ENCODE results near the gene CNTRL.

The CNTRL gene

DNA sequence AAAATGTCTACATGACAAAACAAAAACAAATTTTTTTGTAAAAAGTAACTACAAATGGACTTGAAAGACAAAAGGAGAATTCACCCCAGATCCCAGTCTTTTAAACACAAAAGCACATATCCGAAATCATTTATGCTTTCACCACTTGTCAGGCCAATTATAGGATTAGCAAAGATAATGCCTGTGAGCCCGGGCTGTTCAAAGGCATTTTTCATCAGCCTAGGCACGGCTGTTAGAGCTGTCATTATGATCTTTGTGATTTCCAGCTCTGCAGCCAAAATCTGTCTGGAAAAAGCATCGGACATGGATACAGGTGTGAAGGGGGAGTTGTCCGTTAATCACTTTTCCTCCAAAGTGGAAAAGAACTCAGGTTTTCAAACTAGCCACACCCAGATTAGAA lies 150.5 kb downstream of the CNTRL start:
- Mint-ChIP-seq H3K9me3 (no peaks in the 10 kb centered on the region), H3K36me3 (ENCODE audit: low read depth) (no peaks in the 10 kb centered on the region), H3K4me1 (peaks cover 18% of the 10 kb centered on the region), H3K27ac (no peak overlapping the region), H3K4me3 (no peak overlapping the region), H3K27me3 (ENCODE audit: low read depth, poor library complexity) (peaks cover 7% of the 10 kb centered on the region)
- no peak for DNase-seq
- TF ChIP-seq, protein P1, sequence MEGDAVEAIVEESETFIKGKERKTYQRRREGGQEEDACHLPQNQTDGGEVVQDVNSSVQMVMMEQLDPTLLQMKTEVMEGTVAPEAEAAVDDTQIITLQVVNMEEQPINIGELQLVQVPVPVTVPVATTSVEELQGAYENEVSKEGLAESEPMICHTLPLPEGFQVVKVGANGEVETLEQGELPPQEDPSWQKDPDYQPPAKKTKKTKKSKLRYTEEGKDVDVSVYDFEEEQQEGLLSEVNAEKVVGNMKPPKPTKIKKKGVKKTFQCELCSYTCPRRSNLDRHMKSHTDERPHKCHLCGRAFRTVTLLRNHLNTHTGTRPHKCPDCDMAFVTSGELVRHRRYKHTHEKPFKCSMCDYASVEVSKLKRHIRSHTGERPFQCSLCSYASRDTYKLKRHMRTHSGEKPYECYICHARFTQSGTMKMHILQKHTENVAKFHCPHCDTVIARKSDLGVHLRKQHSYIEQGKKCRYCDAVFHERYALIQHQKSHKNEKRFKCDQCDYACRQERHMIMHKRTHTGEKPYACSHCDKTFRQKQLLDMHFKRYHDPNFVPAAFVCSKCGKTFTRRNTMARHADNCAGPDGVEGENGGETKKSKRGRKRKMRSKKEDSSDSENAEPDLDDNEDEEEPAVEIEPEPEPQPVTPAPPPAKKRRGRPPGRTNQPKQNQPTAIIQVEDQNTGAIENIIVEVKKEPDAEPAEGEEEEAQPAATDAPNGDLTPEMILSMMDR (IDR thresholded peaks at IDR 0.05) = no peak

DNA sequence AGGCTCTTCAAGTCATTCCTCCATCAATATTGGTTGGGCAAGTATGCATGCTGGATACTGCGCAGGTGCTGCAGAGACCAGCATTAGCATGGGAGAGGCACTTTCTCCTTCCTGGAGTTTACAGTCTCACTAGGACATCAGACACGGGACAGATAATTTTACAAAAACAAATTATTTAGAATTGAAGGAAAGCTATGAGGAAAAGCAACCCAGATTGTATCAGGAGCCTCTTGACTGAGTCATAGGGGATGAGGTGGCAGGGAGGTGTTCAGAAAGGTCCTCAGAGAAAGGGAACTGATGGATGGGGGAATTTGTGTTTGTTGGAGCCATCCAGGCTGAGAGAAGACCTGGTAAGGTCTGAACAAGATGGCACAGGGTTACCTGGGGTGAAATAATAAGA lies 151.4 kb downstream of the CNTRL start:
- no peaks in the 10 kb centered on the region for H3K36me3 Mint-ChIP-seq (ENCODE audit: low read depth)
- H3K27ac Mint-ChIP-seq = no peak overlapping the region
- TF ChIP-seq, protein P1 (IDR thresholded peaks at IDR 0.05) = no peak
- DNase-seq = no peak
- peaks cover 7% of the 10 kb centered on the region for H3K27me3 Mint-ChIP-seq (ENCODE audit: low read depth, poor library complexity)
- H3K4me3 Mint-ChIP-seq = no peak overlapping the region
- H3K4me1 Mint-ChIP-seq = peaks cover 9% of the 10 kb centered on the region
- H3K9me3 Mint-ChIP-seq = no peaks in the 10 kb centered on the region

All from nephron progenitor cell (in vitro differentiated cells).